Posterior cingulate gyrus (tissue), 11 donors: ENCODE results near the gene AIF1.
A peak's percentile ranks its signal among the peaks of the same experiment; 100 is the strongest.

ENCODE experiments used
- DNase-seq, 10 donors: peaks; one replicate each; pipeline versions ENCODE4 v3.0.0 to v3.0.0-alpha.2; 2020 to 2021; ENCODE audit warnings: mixed read lengths in 3 of 10
- intact Hi-C: fragments of 100-400 bp; cut with DNase I; formaldehyde crosslinking; loops from one replicate; pipeline ENCODE4 v1.15.1; 2023

The AIF1 gene

DNA sequence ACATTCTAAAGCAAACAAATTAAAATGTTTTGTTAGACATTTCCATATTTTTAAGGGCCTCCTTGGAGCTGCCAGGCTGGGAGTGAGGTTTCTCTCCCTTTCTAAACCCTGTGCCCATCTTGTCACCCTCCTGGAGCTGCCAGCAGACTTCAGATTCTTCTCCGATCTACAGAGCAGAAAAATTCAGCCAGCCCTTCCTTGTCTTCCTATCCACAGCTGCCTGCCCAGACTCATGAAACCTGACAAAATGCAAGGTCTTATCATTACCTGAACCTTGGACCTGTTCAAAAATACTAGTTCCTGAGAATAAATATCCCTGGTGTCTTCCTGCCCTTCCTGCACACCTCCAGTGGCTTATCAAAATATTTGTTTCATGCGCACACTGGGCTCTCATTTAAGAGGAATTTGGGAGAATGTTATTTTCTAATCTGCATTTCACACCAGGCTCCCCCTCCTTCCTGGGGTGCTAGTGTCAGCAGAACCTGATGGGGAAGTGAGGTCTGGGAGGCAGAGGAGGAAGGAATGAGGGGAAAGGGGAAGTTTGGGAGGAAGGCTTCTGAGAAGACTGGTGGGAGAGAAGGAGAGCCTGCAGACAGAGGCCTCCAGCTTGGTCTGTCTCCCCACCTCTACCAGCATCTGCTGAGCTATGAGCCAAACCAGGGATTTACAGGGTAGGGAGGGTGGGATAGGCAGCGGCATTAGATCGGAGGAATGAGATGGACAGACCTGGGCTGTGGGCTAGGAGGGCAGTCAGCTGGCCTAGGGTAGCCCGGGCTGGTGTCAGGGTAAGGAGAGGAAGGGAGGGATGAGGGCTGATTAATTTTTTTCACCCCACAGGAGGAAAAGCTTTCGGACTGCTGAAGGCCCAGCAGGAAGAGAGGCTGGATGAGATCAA lies at the start of gene AIF1:
Gene AIF1 (plus strand): TSS at position 551 of the 895 bp plus-strand sequence. CDS start 96 bp downstream, at position 647.
- intact Hi-C loops = no loop called here
- no peak for DNase-seq

DNA sequence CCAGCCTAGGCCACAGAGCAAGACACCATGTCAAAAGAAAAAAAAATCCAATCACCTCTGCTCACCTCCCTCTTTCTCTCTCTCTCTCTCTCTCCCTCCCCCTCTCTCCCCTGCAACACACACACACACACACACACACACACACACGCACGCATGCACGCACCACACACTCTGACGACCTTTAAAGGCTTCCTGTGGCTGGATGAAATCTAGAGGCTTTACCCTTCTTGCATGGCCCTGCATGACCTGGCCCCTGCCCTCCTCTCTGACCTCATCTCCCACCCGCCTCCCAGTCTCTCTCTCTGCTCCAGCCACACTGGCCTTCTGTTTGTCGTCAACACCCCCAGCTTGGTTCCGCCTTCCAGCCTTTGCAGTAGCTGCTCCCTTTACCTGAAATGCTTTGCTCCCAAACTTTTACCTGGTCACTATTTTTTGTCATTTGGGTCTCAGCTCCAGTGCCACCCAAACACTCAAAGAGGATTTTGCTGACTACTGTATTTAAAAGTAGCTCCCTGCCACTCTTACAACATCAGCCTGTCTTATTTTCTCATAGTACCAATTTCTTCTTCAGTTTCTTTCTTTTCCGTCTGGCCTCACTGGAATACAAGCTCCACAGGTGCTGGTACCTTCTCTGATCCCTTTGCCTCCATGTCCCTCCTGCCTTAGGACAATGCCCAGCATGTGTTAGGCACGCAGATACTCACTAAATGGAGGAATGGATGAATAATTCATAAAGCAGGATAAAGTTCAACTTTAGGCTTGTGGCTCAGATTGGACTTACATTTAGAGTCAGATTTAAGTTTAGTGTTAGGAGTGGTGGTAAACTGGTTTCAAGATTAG lies 47.3 kb upstream of the AIF1 start:
- no peak for DNase-seq
- intact Hi-C loops = no loop called here

DNA sequence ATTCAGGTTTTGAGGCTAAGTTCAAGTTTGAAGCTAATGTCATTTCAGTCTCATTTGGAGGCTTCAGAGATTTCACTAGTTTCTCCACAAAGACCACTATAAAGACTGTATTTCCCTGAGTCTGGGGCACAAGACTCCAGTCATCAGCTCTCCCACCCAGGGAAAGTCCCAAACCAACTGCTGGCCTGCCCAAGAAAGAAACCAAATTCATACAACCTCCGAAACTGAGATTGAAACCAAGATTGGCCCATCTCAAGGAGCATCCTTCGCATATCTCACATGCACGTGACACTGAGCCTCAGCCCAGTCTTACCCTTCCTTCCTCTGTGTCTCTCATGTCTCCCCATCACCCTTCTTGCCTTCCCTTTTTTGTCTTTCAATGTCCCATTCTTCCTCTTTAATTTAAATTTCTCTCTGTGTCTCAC lies 46.5 kb upstream of the AIF1 start:
- DNase-seq = no peak
- intact Hi-C loops = no loop called here

DNA sequence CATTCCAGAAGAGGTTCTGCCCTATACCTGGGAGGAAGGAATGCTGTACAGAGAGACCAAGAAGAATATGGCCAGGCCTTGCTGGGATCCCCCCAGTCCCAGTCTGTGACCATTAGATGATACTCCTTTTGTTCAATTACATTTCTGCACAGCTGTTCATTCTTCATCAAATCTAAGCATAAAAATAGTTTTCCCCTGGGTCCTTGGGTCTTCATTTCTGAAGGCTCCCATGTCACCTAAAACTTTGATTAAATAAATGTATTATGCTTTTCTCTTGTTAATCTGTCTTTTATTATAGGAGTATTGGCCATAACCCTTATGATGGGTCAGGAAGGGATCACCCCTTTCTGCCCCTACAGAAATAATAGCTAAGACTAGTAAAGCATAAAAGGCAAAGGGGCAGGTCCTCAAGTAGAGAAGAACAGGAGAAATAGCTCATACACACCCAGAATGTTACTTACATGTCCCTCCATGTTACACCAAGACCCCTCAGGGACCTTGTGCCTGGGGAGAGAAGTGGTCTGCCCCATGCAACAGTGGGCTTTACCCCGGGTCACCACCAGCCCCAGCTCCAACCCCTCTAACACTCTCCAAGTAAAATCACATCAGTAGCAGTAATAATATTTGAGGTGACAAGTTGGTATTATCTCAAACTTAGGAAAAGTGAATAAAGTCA lies 45.0 kb upstream of the AIF1 start:
- no peak for DNase-seq
- intact Hi-C loops = no loop called here

DNA sequence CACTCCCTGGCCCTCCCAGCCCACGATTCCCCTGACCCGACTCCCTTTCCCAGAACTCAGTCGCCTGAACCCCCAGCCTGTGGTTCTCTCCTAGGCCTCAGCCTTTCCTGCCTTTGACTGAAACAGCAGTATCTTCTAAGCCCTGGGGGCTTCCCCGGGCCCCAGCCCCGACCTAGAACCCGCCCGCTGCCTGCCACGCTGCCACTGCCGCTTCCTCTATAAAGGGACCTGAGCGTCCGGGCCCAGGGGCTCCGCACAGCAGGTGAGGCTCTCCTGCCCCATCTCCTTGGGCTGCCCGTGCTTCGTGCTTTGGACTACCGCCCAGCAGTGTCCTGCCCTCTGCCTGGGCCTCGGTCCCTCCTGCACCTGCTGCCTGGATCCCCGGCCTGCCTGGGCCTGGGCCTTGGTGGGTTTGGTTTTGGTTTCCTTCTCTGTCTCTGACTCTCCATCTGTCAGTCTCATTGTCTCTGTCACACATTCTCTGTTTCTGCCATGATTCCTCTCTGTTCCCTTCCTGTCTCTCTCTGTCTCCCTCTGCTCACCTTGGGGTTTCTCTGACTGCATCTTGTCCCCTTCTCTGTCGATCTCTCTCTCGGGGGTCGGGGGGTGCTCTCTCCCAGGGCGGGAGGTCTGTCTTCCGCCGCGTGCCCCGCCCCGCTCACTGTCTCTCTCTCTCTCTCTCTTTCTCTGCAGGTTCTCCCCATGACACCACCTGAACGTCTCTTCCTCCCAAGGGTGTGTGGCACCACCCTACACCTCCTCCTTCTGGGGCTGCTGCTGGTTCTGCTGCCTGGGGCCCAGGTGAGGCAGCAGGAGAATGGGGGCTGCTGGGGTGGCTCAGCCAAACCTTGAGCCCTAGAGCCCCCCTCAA lies 42.8 kb upstream of the AIF1 start, which contains the start of gene LTA:
Gene LTA (plus strand): TSS at position 249 of the 871 bp plus-strand sequence. CDS start 454 bp downstream, at position 703.
- intact Hi-C loops = no loop called here
- DNase-seq = no peak

DNA sequence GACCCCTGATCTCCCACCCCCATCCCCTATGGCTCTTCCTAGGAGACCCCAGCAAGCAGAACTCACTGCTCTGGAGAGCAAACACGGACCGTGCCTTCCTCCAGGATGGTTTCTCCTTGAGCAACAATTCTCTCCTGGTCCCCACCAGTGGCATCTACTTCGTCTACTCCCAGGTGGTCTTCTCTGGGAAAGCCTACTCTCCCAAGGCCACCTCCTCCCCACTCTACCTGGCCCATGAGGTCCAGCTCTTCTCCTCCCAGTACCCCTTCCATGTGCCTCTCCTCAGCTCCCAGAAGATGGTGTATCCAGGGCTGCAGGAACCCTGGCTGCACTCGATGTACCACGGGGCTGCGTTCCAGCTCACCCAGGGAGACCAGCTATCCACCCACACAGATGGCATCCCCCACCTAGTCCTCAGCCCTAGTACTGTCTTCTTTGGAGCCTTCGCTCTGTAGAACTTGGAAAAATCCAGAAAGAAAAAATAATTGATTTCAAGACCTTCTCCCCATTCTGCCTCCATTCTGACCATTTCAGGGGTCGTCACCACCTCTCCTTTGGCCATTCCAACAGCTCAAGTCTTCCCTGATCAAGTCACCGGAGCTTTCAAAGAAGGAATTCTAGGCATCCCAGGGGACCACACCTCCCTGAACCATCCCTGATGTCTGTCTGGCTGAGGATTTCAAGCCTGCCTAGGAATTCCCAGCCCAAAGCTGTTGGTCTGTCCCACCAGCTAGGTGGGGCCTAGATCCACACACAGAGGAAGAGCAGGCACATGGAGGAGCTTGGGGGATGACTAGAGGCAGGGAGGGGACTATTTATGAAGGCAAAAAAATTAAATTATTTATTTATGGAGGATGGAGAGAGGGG lies 41.6 kb upstream of the AIF1 start:
- intact Hi-C loops = no loop called here
- DNase-seq = no peak

DNA sequence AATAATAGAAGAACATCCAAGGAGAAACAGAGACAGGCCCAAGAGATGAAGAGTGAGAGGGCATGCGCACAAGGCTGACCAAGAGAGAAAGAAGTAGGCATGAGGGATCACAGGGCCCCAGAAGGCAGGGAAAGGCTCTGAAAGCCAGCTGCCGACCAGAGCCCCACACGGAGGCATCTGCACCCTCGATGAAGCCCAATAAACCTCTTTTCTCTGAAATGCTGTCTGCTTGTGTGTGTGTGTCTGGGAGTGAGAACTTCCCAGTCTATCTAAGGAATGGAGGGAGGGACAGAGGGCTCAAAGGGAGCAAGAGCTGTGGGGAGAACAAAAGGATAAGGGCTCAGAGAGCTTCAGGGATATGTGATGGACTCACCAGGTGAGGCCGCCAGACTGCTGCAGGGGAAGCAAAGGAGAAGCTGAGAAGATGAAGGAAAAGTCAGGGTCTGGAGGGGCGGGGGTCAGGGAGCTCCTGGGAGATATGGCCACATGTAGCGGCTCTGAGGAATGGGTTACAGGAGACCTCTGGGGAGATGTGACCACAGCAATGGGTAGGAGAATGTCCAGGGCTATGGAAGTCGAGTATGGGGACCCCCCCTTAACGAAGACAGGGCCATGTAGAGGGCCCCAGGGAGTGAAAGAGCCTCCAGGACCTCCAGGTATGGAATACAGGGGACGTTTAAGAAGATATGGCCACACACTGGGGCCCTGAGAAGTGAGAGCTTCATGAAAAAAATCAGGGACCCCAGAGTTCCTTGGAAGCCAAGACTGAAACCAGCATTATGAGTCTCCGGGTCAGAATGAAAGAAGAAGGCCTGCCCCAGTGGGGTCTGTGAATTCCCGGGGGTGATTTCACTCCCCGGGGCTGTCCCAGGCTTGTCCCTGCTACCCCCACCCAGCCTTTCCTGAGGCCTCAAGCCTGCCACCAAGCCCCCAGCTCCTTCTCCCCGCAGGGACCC lies 40.6 kb upstream of the AIF1 start:
- intact Hi-C loops = no loop called here
- DNase-seq = peak in 1 of 10 donors; percentile 44

DNA sequence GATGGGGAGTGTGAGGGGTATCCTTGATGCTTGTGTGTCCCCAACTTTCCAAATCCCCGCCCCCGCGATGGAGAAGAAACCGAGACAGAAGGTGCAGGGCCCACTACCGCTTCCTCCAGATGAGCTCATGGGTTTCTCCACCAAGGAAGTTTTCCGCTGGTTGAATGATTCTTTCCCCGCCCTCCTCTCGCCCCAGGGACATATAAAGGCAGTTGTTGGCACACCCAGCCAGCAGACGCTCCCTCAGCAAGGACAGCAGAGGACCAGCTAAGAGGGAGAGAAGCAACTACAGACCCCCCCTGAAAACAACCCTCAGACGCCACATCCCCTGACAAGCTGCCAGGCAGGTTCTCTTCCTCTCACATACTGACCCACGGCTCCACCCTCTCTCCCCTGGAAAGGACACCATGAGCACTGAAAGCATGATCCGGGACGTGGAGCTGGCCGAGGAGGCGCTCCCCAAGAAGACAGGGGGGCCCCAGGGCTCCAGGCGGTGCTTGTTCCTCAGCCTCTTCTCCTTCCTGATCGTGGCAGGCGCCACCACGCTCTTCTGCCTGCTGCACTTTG lies 39.6 kb upstream of the AIF1 start, which contains the start of gene TNF:
Gene TNF (plus strand): TSS at position 231 of the 567 bp plus-strand sequence. CDS start 177 bp downstream, at position 408.
- DNase-seq = peak in 4 of 10 donors; percentile 28 to 87 (median 32)

DNA sequence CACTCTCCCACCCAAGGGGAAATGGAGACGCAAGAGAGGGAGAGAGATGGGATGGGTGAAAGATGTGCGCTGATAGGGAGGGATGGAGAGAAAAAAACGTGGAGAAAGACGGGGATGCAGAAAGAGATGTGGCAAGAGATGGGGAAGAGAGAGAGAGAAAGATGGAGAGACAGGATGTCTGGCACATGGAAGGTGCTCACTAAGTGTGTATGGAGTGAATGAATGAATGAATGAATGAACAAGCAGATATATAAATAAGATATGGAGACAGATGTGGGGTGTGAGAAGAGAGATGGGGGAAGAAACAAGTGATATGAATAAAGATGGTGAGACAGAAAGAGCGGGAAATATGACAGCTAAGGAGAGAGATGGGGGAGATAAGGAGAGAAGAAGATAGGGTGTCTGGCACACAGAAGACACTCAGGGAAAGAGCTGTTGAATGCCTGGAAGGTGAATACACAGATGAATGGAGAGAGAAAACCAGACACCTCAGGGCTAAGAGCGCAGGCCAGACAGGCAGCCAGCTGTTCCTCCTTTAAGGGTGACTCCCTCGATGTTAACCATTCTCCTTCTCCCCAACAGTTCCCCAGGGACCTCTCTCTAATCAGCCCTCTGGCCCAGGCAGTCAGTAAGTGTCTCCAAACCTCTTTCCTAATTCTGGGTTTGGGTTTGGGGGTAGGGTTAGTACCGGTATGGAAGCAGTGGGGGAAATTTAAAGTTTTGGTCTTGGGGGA lies 38.9 kb upstream of the AIF1 start:
- intact Hi-C loops = no loop called here
- DNase-seq = no peak

More for the DNA sequence above, 39.6 kb upstream of the AIF1 start, which contains the start of gene TNF:
- intact Hi-C loops = no loop called here

DNA sequence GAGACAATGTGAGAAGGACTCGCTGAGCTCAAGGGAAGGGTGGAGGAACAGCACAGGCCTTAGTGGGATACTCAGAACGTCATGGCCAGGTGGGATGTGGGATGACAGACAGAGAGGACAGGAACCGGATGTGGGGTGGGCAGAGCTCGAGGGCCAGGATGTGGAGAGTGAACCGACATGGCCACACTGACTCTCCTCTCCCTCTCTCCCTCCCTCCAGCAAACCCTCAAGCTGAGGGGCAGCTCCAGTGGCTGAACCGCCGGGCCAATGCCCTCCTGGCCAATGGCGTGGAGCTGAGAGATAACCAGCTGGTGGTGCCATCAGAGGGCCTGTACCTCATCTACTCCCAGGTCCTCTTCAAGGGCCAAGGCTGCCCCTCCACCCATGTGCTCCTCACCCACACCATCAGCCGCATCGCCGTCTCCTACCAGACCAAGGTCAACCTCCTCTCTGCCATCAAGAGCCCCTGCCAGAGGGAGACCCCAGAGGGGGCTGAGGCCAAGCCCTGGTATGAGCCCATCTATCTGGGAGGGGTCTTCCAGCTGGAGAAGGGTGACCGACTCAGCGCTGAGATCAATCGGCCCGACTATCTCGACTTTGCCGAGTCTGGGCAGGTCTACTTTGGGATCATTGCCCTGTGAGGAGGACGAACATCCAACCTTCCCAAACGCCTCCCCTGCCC lies 38.0 kb upstream of the AIF1 start:
- intact Hi-C loops = no loop called here
- peak in 1 of 10 donors; percentile 74 for DNase-seq

DNA sequence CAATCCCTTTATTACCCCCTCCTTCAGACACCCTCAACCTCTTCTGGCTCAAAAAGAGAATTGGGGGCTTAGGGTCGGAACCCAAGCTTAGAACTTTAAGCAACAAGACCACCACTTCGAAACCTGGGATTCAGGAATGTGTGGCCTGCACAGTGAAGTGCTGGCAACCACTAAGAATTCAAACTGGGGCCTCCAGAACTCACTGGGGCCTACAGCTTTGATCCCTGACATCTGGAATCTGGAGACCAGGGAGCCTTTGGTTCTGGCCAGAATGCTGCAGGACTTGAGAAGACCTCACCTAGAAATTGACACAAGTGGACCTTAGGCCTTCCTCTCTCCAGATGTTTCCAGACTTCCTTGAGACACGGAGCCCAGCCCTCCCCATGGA lies 37.5 kb upstream of the AIF1 start:
- intact Hi-C loops = no loop called here
- peak in 1 of 10 donors; percentile 9 for DNase-seq

DNA sequence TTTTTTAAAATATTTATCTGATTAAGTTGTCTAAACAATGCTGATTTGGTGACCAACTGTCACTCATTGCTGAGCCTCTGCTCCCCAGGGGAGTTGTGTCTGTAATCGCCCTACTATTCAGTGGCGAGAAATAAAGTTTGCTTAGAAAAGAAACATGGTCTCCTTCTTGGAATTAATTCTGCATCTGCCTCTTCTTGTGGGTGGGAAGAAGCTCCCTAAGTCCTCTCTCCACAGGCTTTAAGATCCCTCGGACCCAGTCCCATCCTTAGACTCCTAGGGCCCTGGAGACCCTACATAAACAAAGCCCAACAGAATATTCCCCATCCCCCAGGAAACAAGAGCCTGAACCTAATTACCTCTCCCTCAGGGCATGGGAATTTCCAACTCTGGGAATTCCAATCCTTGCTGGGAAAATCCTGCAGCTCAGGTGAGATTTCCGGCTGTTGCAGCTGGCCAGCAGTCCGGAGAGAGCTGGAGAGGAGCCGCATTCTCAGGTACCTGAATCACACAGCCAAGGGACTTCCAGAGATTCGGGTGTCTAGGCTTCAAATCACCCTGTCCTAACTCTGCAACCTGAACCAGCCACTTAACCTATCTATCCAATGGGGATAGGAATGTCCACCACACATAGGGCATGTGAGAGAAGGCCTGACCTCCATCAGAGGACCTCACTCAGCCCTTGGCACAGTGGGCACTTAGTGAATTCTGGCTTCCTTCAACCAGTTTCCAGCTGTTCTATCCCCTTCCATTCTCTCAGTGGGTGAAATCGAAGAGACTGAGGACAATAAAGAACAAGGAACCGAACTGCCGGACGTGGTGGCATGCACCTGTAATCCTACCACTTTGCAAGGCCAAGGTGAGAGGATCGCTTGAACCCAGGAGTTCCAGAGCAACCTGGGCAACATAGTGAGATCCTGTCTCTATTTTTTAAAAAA lies 36.6 kb upstream of the AIF1 start:
- intact Hi-C loops = no loop called here
- no peak for DNase-seq

DNA sequence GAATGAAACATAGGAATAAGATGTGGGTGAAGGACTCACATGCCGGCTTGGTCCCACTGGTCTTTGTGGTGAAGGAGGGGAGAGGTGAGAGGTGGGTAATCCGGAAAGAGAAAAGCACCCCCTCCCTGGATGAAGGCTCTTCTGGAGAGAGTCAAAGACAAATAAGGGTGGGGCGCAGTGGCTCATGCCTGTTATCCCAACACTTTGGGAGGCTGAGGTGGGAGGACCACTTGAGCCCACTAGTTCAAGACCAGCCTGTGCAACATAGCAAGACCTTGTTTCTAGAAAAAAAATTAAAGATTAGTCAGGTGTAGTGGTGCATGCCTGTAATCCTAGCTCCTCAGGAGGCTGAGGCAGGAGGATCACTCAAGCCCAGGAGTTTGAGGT lies 35.9 kb upstream of the AIF1 start:
- peak in 1 of 10 donors; percentile 26 for DNase-seq
- intact Hi-C loops = no loop called here

DNA sequence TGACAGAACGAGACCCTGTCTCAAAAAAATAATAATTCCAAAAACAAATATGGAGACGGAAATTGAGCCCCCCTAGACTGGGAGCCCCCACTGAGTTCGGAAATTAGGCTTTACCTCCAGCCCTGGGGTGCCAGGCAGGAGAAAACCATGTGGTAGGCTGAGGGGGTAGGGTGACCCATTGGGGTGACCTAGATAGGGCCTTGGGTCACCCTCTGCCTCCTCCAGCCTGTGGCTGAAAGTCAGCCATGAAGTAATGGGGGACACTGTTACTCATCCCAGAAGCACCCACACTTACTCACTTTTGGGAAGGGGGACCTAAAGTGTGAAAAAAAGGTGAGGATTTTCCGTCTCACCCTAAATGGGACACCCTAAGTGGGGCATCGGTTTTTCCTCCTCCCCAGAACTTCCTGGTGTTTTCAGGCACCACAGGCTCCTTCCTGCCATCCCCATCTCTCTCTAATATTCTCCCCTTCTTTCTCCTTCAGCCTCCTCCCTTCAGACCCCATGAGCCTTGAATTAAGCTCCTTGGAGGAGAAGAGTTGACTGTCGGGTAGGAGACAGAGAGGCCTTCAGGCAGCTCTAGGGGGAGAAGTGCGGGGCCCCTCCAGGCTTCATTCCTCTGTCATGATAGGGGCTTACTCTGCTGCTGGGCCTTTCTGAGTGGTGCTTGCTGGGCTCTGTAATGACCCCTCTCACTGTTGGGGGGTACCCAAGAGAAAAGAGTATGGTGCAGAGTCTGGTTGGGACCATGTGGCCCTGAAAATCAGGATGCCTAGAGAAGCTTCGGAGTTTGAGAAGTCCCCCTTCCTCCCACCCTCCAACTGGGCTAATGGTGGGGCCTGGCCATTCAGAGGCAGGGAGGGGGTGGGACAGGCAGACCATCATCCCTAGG lies 35.2 kb upstream of the AIF1 start:
- DNase-seq = peak in 1 of 10 donors; percentile 26
- intact Hi-C loops = loop anchor here (2.0 kb wide), 1 partner anchor 19 kb away; no protein-coding TSS in a partner anchor
